Neural cell (in vitro differentiated cells): ENCODE data around the gene STX1A.

Source experiments
- CTCF ChIP-seq: fragments of 450-650 bp; IDR thresholded peaks from 2 replicates; pipeline ENCODE4 v1.5.1; 2014; ENCODE audit warnings: antibody characterized with exemption, mild to moderate bottlenecking, moderate library complexity; ENCODE audit not compliant: poor library complexity, severe bottlenecking
- REST ChIP-seq: IDR thresholded peaks from 2 replicates; pipeline ENCODE4 v1.6.1; 2012; ENCODE audit warnings: borderline replicate concordance

- TF ChIP-seq CTCF: no peak
- no peak for TF ChIP-seq REST
These were observed 43.2 kb upstream of the STX1A start for GRCh38 chr7:73762659-73762999.
